ENCODE data around the gene ERCC6L. TPM values are rescaled to one million over a fixed set of nuclear protein-coding genes. Genes with fewer than 3 reads are reported as not detected.

The ERCC6L gene
- total and polyA plus RNA-seq, 9 donors: 0.05 to 0.60 (median 0.23) TPM

DNA sequence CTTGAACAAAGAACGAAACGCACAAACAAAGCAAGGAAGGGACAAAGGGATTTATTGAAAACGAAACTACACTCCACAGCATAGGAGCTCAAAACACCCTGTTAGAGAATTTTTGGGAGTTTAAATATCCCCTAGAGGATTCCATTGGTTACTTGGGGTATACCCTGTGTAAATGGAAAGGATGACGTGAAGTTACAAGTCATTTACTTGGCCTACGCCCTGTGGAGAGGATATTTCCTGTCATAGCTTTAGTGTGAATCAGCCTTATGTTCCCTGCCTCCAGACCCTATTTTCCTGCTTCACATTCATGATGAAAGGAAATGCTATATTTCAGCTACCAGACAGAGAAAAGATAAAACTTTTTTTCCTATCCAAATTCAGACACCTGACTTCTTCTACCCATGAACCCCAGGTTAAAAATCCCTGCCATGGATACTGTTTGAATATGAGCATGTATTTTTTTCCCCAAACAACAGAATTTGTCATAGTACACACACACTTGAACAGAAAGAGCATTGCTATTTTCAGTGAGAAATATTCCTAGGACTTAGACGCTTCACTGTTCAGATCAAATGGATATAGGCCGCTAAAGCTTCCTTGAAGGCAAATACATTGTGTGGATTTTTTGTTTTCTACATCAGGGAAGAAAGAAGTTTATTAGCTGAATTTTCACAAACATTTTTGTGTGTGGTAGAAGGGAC lies 36.8 kb downstream of the ERCC6L start:
- TF ChIP-seq POLR2A (IDR thresholded peaks at IDR 0.05) (no peak), EP300 (IDR thresholded peaks at IDR 0.05) (no peak)
- TF ChIP-seq, protein P1, sequence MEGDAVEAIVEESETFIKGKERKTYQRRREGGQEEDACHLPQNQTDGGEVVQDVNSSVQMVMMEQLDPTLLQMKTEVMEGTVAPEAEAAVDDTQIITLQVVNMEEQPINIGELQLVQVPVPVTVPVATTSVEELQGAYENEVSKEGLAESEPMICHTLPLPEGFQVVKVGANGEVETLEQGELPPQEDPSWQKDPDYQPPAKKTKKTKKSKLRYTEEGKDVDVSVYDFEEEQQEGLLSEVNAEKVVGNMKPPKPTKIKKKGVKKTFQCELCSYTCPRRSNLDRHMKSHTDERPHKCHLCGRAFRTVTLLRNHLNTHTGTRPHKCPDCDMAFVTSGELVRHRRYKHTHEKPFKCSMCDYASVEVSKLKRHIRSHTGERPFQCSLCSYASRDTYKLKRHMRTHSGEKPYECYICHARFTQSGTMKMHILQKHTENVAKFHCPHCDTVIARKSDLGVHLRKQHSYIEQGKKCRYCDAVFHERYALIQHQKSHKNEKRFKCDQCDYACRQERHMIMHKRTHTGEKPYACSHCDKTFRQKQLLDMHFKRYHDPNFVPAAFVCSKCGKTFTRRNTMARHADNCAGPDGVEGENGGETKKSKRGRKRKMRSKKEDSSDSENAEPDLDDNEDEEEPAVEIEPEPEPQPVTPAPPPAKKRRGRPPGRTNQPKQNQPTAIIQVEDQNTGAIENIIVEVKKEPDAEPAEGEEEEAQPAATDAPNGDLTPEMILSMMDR (IDR thresholded peaks at IDR 0.05): no peak
- Histone ChIP-seq H3K4me1 (ENCODE audit: insufficient read depth) (no peaks in the 10 kb centered on the region), H3K4me3 (no peak overlapping the region), H3K36me3 (no peaks in the 10 kb centered on the region), H3K27me3 (no peaks in the 10 kb centered on the region), H3K9me3 (no peaks in the 10 kb centered on the region), H3K27ac (no peak overlapping the region)
- 78 to 80% (median 78%) methylated on average over 7 of the region's 7 CpGs for WGBS, 3 donors
- intact Hi-C loops (cut with DNase I): no loop called here
- DNase-seq: no peak

DNA sequence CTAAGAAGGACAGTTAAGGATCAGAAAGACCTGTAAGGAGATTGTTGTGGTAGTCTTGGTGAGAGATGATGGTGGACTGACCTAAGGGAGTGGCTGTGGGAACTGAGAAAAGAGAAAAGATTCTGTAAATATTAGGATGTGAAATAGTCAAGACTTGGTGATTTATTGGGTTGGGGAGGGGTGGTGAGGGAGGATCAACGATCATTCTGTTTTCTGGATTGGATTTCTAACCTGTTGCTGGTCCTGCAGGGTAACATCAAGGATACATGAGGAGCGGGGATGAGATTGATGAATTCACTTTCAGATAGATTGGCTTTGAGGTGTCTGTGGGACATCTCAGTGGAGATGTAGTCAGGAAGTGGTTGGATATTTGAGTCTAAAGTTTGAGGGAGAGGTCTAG lies 55.9 kb downstream of the ERCC6L start:
- 70 to 79% (median 77%) methylated on average over 2 of the region's 2 CpGs for WGBS, 3 donors
- H3K27me3 ChIP-seq: no peaks in the 10 kb centered on the region
- H3K36me3 ChIP-seq: no peaks in the 10 kb centered on the region
- DNase-seq: no peak
- no peak overlapping the region for H3K27ac ChIP-seq
- TF ChIP-seq POLR2A (IDR thresholded peaks at IDR 0.05) (no peak), EP300 (IDR thresholded peaks at IDR 0.05) (no peak)
- TF ChIP-seq, protein P1 (IDR thresholded peaks at IDR 0.05): no peak
- no peaks in the 10 kb centered on the region for H3K9me3 ChIP-seq
- intact Hi-C loops (cut with DNase I): no loop called here
- H3K4me1 ChIP-seq (ENCODE audit: insufficient read depth): peaks cover 4% of the 10 kb centered on the region
- H3K4me3 ChIP-seq: no peak overlapping the region

DNA sequence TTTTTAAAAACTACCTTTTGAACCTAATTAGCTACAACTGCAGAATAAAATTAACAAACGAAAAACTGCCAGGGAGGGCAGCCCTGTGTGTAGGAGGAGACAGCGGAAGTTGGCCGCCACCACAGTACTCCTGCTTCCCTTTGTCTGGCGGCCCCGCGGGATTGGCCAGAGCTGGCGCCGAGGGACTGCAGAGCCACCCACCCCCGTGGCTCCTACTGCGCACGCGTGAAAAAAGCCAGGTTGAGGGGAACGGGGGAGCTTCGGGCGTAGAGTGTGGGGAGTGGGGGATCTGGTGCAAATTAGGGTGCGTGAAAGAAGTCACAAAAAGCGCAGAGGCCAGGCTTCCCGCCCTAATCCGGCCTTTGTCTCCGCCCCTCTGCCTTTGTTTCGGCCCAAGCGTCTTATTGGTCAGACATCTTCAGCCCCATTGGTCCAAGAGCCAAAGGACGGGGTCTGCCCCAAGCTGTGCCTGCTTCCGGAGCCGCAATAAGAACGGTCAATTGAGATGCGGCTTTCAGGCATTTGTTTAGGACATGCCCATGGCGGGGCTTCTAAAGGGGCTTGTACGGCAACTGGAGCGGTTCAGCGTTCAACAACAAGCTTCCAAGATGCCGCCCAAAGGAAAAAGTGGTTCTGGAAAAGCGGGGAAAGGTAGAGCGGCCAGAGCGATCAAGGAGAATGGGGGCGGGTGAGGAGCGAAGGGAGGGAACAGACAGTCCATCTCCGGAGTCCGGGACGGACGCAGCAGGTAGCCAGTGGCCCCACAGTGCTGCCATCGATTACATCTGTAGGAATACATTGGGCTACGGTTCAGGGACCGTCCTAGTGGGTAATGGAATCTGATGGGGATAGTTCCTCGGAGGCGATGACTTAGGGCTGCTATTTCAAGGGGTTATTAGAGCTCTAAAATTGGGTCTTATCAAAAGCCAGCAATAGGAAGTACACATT lies 57.4 kb downstream of the ERCC6L start, which contains the start of gene PIN4:
PIN4 (plus strand) TSS at position 580 of the 948 bp plus-strand sequence; CDS start at position 609, 29 bp downstream.
- Histone ChIP-seq H3K27ac (peak within 1 kb of the TSS in 1 of 2 donors; percentile 71), H3K27me3 (no peaks in the 10 kb centered on the region), H3K9me3 (no peaks in the 10 kb centered on the region), H3K36me3 (no peaks in the 10 kb centered on the region), H3K4me3 (peak within 1 kb of the TSS; percentile 57), H3K4me1 (ENCODE audit: insufficient read depth) (peaks cover 4% of the 10 kb centered on the region)
- TF ChIP-seq POLR2A (IDR thresholded peaks at IDR 0.05): peak; percentile 15
- TF ChIP-seq, protein P1 (IDR thresholded peaks at IDR 0.05): no peak
- no peak for TF ChIP-seq EP300 (IDR thresholded peaks at IDR 0.05)
- WGBS, 3 donors: 18 to 34% (median 30%) methylated on average over 45 to 46 of the region's 46 CpGs
- DNase-seq: peak; percentile 89 to 92 (median 90)
- intact Hi-C loops (cut with DNase I): no loop called here

DNA sequence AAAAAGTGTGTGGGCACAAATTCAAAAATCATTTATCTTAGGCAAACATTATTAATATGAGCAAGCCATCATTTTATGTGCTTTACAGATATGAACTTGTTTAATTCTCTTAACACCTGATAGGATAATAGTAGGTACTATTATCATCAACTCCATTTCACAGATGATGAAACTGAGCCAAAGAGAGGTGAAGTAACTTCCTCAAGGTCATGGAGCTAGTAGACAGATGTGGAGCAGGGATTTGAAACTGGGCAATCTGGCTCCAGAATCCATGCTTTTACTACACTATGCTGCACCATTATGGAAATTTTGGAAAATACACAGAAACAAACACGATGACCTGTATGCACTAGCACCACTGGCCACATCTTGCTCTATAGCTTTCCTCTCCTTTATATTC lies 58.3 kb downstream of the ERCC6L start:
- Histone ChIP-seq H3K9me3 (no peaks in the 10 kb centered on the region), H3K27me3 (no peaks in the 10 kb centered on the region), H3K27ac (peak overlapping the region in 1 of 2 donors; percentile 71), H3K4me1 (ENCODE audit: insufficient read depth) (peaks cover 4% of the 10 kb centered on the region), H3K36me3 (no peaks in the 10 kb centered on the region), H3K4me3 (no peak overlapping the region)
- WGBS, 3 donors: 31 to 47% (median 40%) methylated on average over 1 of the region's 1 CpG
- intact Hi-C loops (cut with DNase I): no loop called here
- no peak for DNase-seq
- TF ChIP-seq, protein P1 (IDR thresholded peaks at IDR 0.05): no peak
- no peak for TF ChIP-seq EP300 (IDR thresholded peaks at IDR 0.05)
- no peak for TF ChIP-seq POLR2A (IDR thresholded peaks at IDR 0.05)

All from ovary (tissue), 9 donors.